ENCODE measurements around the gene KLF11. TPM values are rescaled to one million over a fixed set of nuclear protein-coding genes. Genes with fewer than 3 reads are reported as not detected.

Gene KLF11
- total and polyA plus RNA-seq, 2 experiments from 2014 or later = 10.2 to 11.3 TPM

GRCh38 chr2:10052216-10052615 is 8.9 kb downstream of the KLF11 start:
- H3K4me3 ChIP-seq = no peak overlapping the region
- WGBS (ENCODE audit: low lambda C conversion rate, missing lambda C conversion rate) = 96% methylated on average over 16 of the region's 16 CpGs
- peaks cover 3% of the 10 kb centered on the region for H3K79me2 ChIP-seq
- no peak for TF ChIP-seq EZH2phosphoT487 (IDR thresholded peaks at IDR 0.05; ENCODE audit: low read depth, severe bottlenecking, unreplicated experiment)
- no peak for TF ChIP-seq EZH2 (IDR thresholded peaks at IDR 0.05; ENCODE audit: borderline replicate concordance)
- TF ChIP-seq CTCF (IDR thresholded peaks at IDR 0.05; ENCODE audit: poor library complexity) = no peak
- no peak overlapping the region for H2AFZ ChIP-seq
- H3K36me3 ChIP-seq (replicated peaks; ENCODE audit: insufficient read depth, low read depth) = peaks cover 4% of the 10 kb centered on the region
- peaks cover 8% of the 10 kb centered on the region for H3K4me1 ChIP-seq (ENCODE audit: insufficient read depth)
- H4K20me1 ChIP-seq (ENCODE audit: insufficient read depth, poor library complexity, severe bottlenecking) = no peaks in the 10 kb centered on the region
- H3K9me2 ChIP-seq (replicated peaks; ENCODE audit: insufficient read depth) = no peaks in the 10 kb centered on the region
- no peak overlapping the region for H3K4me2 ChIP-seq
- no peak overlapping the region for H3K27ac ChIP-seq
- H3K27me3 ChIP-seq = no peaks in the 10 kb centered on the region
- DNase-seq (ENCODE audit: low spot score) = no peak
- H3K9me3 ChIP-seq (ENCODE audit: low read depth) = no peaks in the 10 kb centered on the region

- Histone ChIP-seq H3K36me3 (replicated peaks; ENCODE audit: insufficient read depth, low read depth) (peaks cover 4% of the 10 kb centered on the region), H3K4me1 (ENCODE audit: insufficient read depth) (peaks cover 15% of the 10 kb centered on the region), H3K79me2 (peaks cover 3% of the 10 kb centered on the region), H3K27me3 (no peaks in the 10 kb centered on the region), H3K9me3 (ENCODE audit: low read depth) (no peaks in the 10 kb centered on the region), H3K4me2 (no peak overlapping the region), H2AFZ (no peak overlapping the region), H3K27ac (no peak overlapping the region), H3K4me3 (no peak overlapping the region), H4K20me1 (ENCODE audit: insufficient read depth, poor library complexity, severe bottlenecking) (no peaks in the 10 kb centered on the region), H3K9me2 (replicated peaks; ENCODE audit: insufficient read depth) (no peaks in the 10 kb centered on the region)
- WGBS (ENCODE audit: low lambda C conversion rate, missing lambda C conversion rate) = 95% methylated on average over 4 of the region's 4 CpGs
- DNase-seq (ENCODE audit: low spot score) = no peak
- TF ChIP-seq CTCF (IDR thresholded peaks at IDR 0.05; ENCODE audit: poor library complexity) = no peak
- no peak for TF ChIP-seq EZH2phosphoT487 (IDR thresholded peaks at IDR 0.05; ENCODE audit: low read depth, severe bottlenecking, unreplicated experiment)
- no peak for TF ChIP-seq EZH2 (IDR thresholded peaks at IDR 0.05; ENCODE audit: borderline replicate concordance)
Observed at GRCh38 chr2:10053351-10053750, 10.0 kb downstream of the KLF11 start.

GRCh38 chr2:10054424-10054823 is 11.1 kb downstream of the KLF11 start:
- 60% methylated on average over 7 of the region's 7 CpGs for WGBS (ENCODE audit: low lambda C conversion rate, missing lambda C conversion rate)
- no peaks in the 10 kb centered on the region for H3K79me2 ChIP-seq
- peaks cover 15% of the 10 kb centered on the region for H3K4me1 ChIP-seq (ENCODE audit: insufficient read depth)
- no peak overlapping the region for H2AFZ ChIP-seq
- H3K27me3 ChIP-seq = no peaks in the 10 kb centered on the region
- H3K4me3 ChIP-seq = no peak overlapping the region
- no peaks in the 10 kb centered on the region for H3K9me2 ChIP-seq (replicated peaks; ENCODE audit: insufficient read depth)
- H3K9me3 ChIP-seq (ENCODE audit: low read depth) = no peaks in the 10 kb centered on the region
- no peak overlapping the region for H3K27ac ChIP-seq
- no peak for TF ChIP-seq EZH2 (IDR thresholded peaks at IDR 0.05; ENCODE audit: borderline replicate concordance)
- no peak for TF ChIP-seq CTCF (IDR thresholded peaks at IDR 0.05; ENCODE audit: poor library complexity)
- TF ChIP-seq EZH2phosphoT487 (IDR thresholded peaks at IDR 0.05; ENCODE audit: low read depth, severe bottlenecking, unreplicated experiment) = no peak
- no peak overlapping the region for H3K4me2 ChIP-seq
- DNase-seq (ENCODE audit: low spot score) = no peak
- no peaks in the 10 kb centered on the region for H4K20me1 ChIP-seq (ENCODE audit: insufficient read depth, poor library complexity, severe bottlenecking)
- peaks cover 4% of the 10 kb centered on the region for H3K36me3 ChIP-seq (replicated peaks; ENCODE audit: insufficient read depth, low read depth)

- H2AFZ ChIP-seq = no peak overlapping the region
- no peak overlapping the region for H3K4me3 ChIP-seq
- peaks cover 4% of the 10 kb centered on the region for H3K36me3 ChIP-seq (replicated peaks; ENCODE audit: insufficient read depth, low read depth)
- H3K79me2 ChIP-seq = no peaks in the 10 kb centered on the region
- 89% methylated on average over 7 of the region's 7 CpGs for WGBS (ENCODE audit: low lambda C conversion rate, missing lambda C conversion rate)
- H3K9me3 ChIP-seq (ENCODE audit: low read depth) = no peaks in the 10 kb centered on the region
- no peak for TF ChIP-seq EZH2 (IDR thresholded peaks at IDR 0.05; ENCODE audit: borderline replicate concordance)
- H3K27me3 ChIP-seq = no peaks in the 10 kb centered on the region
- peaks cover 15% of the 10 kb centered on the region for H3K4me1 ChIP-seq (ENCODE audit: insufficient read depth)
- no peak for DNase-seq (ENCODE audit: low spot score)
- no peaks in the 10 kb centered on the region for H3K9me2 ChIP-seq (replicated peaks; ENCODE audit: insufficient read depth)
- H3K27ac ChIP-seq = no peak overlapping the region
- no peak overlapping the region for H3K4me2 ChIP-seq
- no peaks in the 10 kb centered on the region for H4K20me1 ChIP-seq (ENCODE audit: insufficient read depth, poor library complexity, severe bottlenecking)
Observed at GRCh38 chr2:10054976-10055375, 11.6 kb downstream of the KLF11 start.

Measured in hepatocyte (in vitro differentiated cells).